Fibroblast of pulmonary artery (primary cell): Measurements from ENCODE around the gene SLC2A11.

Source experiments
- DNase-seq: peaks from one replicate; pipeline ENCODE4 v3.0.0-alpha.2; 2010; ENCODE audit warnings: low read depth
- H3K4me3 ChIP-seq: replicated peaks from 2 replicates; pipeline ENCODE4 v1.5.1; 2011; ENCODE audit warnings: low read depth, mild to moderate bottlenecking, control low read depth, low read length, moderate library complexity
- TF ChIP-seq, protein P1 (sequence below): IDR thresholded peaks from 2 replicates; pipeline ENCODE4 v1.5.1; 2011; ENCODE audit warnings: mild to moderate bottlenecking, control low read depth, low read length, inconsistent platforms; ENCODE audit errors: missing control alignments

SLC2A11 gene

DNA sequence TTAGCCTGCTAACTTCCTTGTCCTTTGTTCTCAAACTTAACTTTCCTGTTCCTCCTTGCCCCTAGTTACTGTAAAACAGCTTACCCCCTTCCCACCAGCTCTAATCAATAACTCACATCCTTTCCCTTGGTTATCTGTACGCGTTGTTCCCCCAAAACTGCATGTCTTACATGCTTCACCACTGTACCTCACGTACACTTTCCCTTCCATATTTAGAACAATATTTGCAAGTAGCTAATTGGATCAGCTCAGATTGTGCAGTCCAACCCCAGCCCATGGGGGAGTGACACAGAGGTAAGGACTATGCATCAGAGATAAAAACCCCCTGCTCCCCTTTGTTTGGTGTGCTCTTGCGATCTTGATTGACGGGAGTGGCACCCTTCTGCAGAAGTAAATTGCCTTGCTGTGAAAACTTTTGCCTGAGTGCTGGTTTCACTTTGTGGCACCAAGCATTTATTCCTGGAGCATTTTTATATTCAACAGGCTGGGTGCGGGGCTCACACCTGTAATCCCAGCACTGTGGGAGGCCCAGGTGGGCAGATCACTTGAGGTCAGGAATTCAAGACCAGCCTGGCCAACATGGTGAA lies 67.4 kb downstream of the SLC2A11 start:
- no peak overlapping the region for H3K4me3 ChIP-seq
- TF ChIP-seq, protein P1, sequence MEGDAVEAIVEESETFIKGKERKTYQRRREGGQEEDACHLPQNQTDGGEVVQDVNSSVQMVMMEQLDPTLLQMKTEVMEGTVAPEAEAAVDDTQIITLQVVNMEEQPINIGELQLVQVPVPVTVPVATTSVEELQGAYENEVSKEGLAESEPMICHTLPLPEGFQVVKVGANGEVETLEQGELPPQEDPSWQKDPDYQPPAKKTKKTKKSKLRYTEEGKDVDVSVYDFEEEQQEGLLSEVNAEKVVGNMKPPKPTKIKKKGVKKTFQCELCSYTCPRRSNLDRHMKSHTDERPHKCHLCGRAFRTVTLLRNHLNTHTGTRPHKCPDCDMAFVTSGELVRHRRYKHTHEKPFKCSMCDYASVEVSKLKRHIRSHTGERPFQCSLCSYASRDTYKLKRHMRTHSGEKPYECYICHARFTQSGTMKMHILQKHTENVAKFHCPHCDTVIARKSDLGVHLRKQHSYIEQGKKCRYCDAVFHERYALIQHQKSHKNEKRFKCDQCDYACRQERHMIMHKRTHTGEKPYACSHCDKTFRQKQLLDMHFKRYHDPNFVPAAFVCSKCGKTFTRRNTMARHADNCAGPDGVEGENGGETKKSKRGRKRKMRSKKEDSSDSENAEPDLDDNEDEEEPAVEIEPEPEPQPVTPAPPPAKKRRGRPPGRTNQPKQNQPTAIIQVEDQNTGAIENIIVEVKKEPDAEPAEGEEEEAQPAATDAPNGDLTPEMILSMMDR = no peak
- no peak for DNase-seq

DNA sequence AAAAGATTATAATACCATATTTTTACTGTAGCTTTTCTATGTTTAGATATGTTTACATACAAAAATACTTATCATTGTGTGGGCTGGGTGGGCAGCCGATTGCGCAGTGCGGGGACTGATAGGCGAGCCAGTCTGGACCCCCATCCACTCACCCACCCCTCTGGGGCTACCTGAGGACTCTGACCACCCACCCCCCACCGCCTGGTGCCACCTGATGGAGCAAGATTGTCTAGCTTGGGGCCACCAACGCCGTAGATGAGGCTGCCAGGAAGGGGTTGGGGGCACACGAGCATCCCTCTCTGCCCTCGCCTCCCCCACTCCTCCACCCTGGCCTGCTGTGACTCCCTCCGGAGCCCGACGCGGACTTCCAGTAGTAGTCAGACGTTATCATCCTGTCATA lies 68.9 kb downstream of the SLC2A11 start:
- no peak overlapping the region for H3K4me3 ChIP-seq
- TF ChIP-seq, protein P1 = no peak
- DNase-seq = no peak
